Liver (tissue), 9 donors: ENCODE data around the gene PREX1. TPM values are rescaled to one million over a fixed set of nuclear protein-coding genes. Genes with fewer than 3 reads are reported as not detected.

Source experiments
- DNase-seq: peaks from one replicate; pipeline ENCODE4 v3.0.0-alpha.2; 2017; ENCODE audit warnings: low spot score
- H3K27ac ChIP-seq, 2 donors: one replicate each; pipeline ENCODE4 v1.7.0; 2013; ENCODE audit warnings: inconsistent platforms in 2 of 2, low read length in 2 of 2, control low read depth in 1 of 2, low read depth in 1 of 2, mild to moderate bottlenecking in 1 of 2
- H3K27me3 ChIP-seq, 4 donors: one replicate each; pipeline versions ENCODE4 v1.6.1 to v1.7.0; 2013; ENCODE audit warnings: low read length in 3 of 4, inconsistent platforms in 1 of 4, mild to moderate bottlenecking in 1 of 4, moderate library complexity in 1 of 4; ENCODE audit not compliant: control insufficient read depth in 4 of 4, insufficient read depth in 4 of 4
- H3K36me3 ChIP-seq, 4 donors: one replicate each; pipeline versions ENCODE4 v1.6.1 to v1.7.0; 2013; ENCODE audit warnings: low read length in 3 of 4, mild to moderate bottlenecking in 3 of 4, low read depth in 1 of 4, moderate library complexity in 1 of 4; ENCODE audit not compliant: control insufficient read depth in 4 of 4, insufficient read depth in 3 of 4
- H3K4me1 ChIP-seq, 4 donors: one replicate each; pipeline versions ENCODE4 v1.6.1 to v1.7.0; 2013; ENCODE audit warnings: low read length in 3 of 4, mild to moderate bottlenecking in 3 of 4, moderate library complexity in 1 of 4; ENCODE audit not compliant: control insufficient read depth in 4 of 4, insufficient read depth in 4 of 4
- H3K4me3 ChIP-seq, 3 donors: one replicate each; pipeline versions ENCODE4 v1.6.1 to v1.7.0; 2013; ENCODE audit warnings: low read length in 3 of 3, control low read depth in 1 of 3, low read depth in 1 of 3, mild to moderate bottlenecking in 1 of 3
- H3K9ac ChIP-seq, 2 donors: one replicate each; pipeline ENCODE4 v1.7.0; 2013; ENCODE audit warnings: low read length in 2 of 2, mild to moderate bottlenecking in 2 of 2, moderate library complexity in 2 of 2, control low read depth in 1 of 2, low read depth in 1 of 2
- H3K9me3 ChIP-seq, 4 donors: one replicate each; pipeline versions ENCODE4 v1.6.1 to v1.7.0; 2013; ENCODE audit warnings: low read length in 3 of 4; ENCODE audit not compliant: control insufficient read depth in 4 of 4
- EGR1 ChIP-seq, 2 donors: IDR thresholded peaks; 2 replicates each; pipeline ENCODE4 v1.6.1; 2016 to 2018; ENCODE audit warnings: antibody characterized with exemption in 2 of 2, low read depth in 2 of 2
- FOXA1 ChIP-seq: IDR thresholded peaks from 2 replicates; pipeline ENCODE4 v1.6.1; 2016; ENCODE audit warnings: antibody characterized with exemption
- FOXA2 ChIP-seq: IDR thresholded peaks from 2 replicates; pipeline ENCODE4 v1.6.1; 2016; ENCODE audit warnings: antibody characterized with exemption
- GABPA ChIP-seq, 2 donors: IDR thresholded peaks in 1 of 2; conservative IDR thresholded peaks in 1 of 2; 2 replicates each; pipeline ENCODE4 v1.6.1; 2016; ENCODE audit warnings: antibody characterized with exemption in 2 of 2, mild to moderate bottlenecking in 1 of 2, moderate library complexity in 1 of 2
- HNF4A ChIP-seq, 2 donors: conservative IDR thresholded peaks; 2 replicates each; pipeline ENCODE4 v1.6.1; 2016; ENCODE audit warnings: antibody characterized with exemption in 2 of 2, mild to moderate bottlenecking in 2 of 2
- HNF4G ChIP-seq: IDR thresholded peaks from 2 replicates; pipeline ENCODE4 v1.6.1; 2016; ENCODE audit warnings: antibody characterized with exemption
- JUND ChIP-seq, 2 donors: IDR thresholded peaks; 2 replicates each; pipeline ENCODE4 v1.6.1; 2016; ENCODE audit warnings: antibody characterized with exemption in 2 of 2
- NR2F2 ChIP-seq: IDR thresholded peaks from 2 replicates; pipeline ENCODE4 v1.6.1; 2016; ENCODE audit warnings: antibody characterized with exemption
- RAD21 ChIP-seq, 2 donors: IDR thresholded peaks; 2 replicates each; pipeline ENCODE4 v1.6.1; 2016; ENCODE audit warnings: antibody characterized with exemption in 2 of 2, mild to moderate bottlenecking in 2 of 2
- RXRA ChIP-seq, 2 donors: IDR thresholded peaks; 2 replicates each; pipeline ENCODE4 v1.6.1; 2017 to 2018; ENCODE audit warnings: antibody characterized with exemption in 2 of 2, mild to moderate bottlenecking in 1 of 2
- SP1 ChIP-seq: IDR thresholded peaks from 2 replicates; pipeline ENCODE4 v1.6.1; 2018; ENCODE audit warnings: antibody characterized with exemption, mild to moderate bottlenecking
- TAF1 ChIP-seq: conservative IDR thresholded peaks from 2 replicates; pipeline ENCODE4 v1.6.1; 2016; ENCODE audit warnings: antibody characterized with exemption, mild to moderate bottlenecking
- YY1 ChIP-seq: IDR thresholded peaks from 2 replicates; pipeline ENCODE4 v1.6.1; 2016; ENCODE audit warnings: antibody characterized with exemption, mild to moderate bottlenecking
- WGBS: extraction: QIAGEN DNeasy Blood & Tissue Kit; methylation state at CpG from one replicate; pipeline ENCODE4 v1.1.7; 2013; 5-methylcytosine and 5-hydroxymethylcytosine counted together
- polyA plus RNA-seq, 2 donors: library from polyadenylated mRNA; stranded (reverse) in 1 of 2; unstranded in 1 of 2; fragments of 200-250 nt in 1 of 2; fragments of >200 nt in 1 of 2; fragmentation: Nextera tagmentation in 1 of 2; extraction: Ambion mirVana in 1 of 2; gene quantifications; one replicate each; pipeline versions ENCODE4 v1.2.1 to v1.2.3, GENCODE V29; 2013 to 2015
- total RNA-seq, 2 donors: library from RNA; depleted of rRNA; stranded (reverse); fragments of >200 nt; gene quantifications; one replicate each; pipeline ENCODE4 v1.2.3, GENCODE V29; 2014
- TF ChIP-seq, protein P1 (sequence below): fragments of 150-350 bp; IDR thresholded peaks from 2 replicates; pipeline ENCODE4 v1.5.1; 2017; ENCODE audit warnings: improper control_type of control experiment, low read depth, low read length; ENCODE audit not compliant: missing input control
- TF ChIP-seq, protein P2 (sequence below): IDR thresholded peaks from 2 replicates; pipeline ENCODE4 v1.6.1; 2016; ENCODE audit warnings: antibody characterized with exemption, mild to moderate bottlenecking
- TF ChIP-seq, protein P3 (sequence below): IDR thresholded peaks from 2 replicates; pipeline ENCODE4 v1.6.1; 2016; ENCODE audit warnings: antibody characterized with exemption
- TF ChIP-seq, protein P4 (sequence below): IDR thresholded peaks from 2 replicates; pipeline ENCODE4 v1.6.1; 2016; ENCODE audit warnings: antibody characterized with exemption
- TF ChIP-seq, protein P5 (sequence below): IDR thresholded peaks from 2 replicates; pipeline ENCODE4 v1.6.1; 2016; ENCODE audit warnings: antibody characterized with exemption
- donor health status: healthy.
- donor health status: healthy.
- donor health status: healthy.
- donor health status: healthy.
- donor health status: healthy.

PREX1 gene
- total and polyA plus RNA-seq, 4 donors: 2.2 to 18.0 (median 10.8) TPM

DNA sequence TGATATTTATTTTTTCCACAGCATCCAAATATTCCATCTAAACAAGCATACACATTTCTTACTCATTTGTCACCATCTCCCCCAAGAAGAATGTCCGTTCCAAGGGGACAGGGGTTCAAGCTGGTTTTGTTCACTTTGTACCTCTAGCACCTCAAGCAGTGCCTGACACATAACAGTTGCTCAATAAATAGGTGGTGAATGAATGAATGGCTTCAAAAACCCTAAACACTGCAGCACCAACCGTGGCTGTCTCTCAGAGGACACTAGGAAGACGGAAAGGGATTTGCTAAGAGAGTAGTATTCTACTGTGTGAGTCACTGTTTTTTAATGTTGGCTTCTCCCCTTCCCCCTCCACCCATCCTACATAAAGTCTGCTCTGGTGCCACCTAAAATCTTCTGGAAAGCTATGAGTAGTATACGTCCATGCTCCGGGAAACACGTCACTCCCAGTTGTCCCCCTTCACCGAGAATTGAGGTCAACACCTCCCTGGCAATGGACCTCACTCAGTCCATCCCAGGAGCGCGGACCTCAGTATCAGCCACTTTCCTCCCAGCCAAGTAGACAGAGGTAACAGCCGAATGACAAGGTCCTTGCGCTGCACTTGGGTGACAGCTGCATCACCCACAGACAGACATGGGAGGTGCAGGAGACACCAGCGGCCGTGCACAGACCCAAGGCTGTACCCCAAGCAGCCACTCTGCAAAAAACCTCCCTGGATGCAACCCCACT is 107.4 kb downstream of the PREX1 start:
- no peak for DNase-seq
- no peak overlapping the region for H3K9ac ChIP-seq
- H3K4me3 ChIP-seq: no peak overlapping the region
- TF ChIP-seq NR2F2 (no peak), YY1 (no peak), FOXA1 (no peak), RXRA (IDR thresholded peaks at IDR 0.05) (no peak), SP1 (no peak), HNF4A (conservative IDR thresholded peaks at IDR 0.05) (no peak), RAD21 (IDR thresholded peaks at IDR 0.05) (no peak), FOXA2 (no peak), GABPA (IDR thresholded peaks at IDR 0.05 in 1 of 2, conservative IDR thresholded peaks at IDR 0.05 in 1 of 2) (no peak), HNF4G (no peak), TAF1 (no peak), EGR1 (IDR thresholded peaks at IDR 0.05; ENCODE audit: low read depth in 2 of 2) (no peak), JUND (IDR thresholded peaks at IDR 0.05) (no peak)
- TF ChIP-seq, protein P1, sequence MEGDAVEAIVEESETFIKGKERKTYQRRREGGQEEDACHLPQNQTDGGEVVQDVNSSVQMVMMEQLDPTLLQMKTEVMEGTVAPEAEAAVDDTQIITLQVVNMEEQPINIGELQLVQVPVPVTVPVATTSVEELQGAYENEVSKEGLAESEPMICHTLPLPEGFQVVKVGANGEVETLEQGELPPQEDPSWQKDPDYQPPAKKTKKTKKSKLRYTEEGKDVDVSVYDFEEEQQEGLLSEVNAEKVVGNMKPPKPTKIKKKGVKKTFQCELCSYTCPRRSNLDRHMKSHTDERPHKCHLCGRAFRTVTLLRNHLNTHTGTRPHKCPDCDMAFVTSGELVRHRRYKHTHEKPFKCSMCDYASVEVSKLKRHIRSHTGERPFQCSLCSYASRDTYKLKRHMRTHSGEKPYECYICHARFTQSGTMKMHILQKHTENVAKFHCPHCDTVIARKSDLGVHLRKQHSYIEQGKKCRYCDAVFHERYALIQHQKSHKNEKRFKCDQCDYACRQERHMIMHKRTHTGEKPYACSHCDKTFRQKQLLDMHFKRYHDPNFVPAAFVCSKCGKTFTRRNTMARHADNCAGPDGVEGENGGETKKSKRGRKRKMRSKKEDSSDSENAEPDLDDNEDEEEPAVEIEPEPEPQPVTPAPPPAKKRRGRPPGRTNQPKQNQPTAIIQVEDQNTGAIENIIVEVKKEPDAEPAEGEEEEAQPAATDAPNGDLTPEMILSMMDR: no peak
- TF ChIP-seq, protein P2, sequence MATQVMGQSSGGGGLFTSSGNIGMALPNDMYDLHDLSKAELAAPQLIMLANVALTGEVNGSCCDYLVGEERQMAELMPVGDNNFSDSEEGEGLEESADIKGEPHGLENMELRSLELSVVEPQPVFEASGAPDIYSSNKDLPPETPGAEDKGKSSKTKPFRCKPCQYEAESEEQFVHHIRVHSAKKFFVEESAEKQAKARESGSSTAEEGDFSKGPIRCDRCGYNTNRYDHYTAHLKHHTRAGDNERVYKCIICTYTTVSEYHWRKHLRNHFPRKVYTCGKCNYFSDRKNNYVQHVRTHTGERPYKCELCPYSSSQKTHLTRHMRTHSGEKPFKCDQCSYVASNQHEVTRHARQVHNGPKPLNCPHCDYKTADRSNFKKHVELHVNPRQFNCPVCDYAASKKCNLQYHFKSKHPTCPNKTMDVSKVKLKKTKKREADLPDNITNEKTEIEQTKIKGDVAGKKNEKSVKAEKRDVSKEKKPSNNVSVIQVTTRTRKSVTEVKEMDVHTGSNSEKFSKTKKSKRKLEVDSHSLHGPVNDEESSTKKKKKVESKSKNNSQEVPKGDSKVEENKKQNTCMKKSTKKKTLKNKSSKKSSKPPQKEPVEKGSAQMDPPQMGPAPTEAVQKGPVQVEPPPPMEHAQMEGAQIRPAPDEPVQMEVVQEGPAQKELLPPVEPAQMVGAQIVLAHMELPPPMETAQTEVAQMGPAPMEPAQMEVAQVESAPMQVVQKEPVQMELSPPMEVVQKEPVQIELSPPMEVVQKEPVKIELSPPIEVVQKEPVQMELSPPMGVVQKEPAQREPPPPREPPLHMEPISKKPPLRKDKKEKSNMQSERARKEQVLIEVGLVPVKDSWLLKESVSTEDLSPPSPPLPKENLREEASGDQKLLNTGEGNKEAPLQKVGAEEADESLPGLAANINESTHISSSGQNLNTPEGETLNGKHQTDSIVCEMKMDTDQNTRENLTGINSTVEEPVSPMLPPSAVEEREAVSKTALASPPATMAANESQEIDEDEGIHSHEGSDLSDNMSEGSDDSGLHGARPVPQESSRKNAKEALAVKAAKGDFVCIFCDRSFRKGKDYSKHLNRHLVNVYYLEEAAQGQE: no peak
- TF ChIP-seq, protein P3, sequence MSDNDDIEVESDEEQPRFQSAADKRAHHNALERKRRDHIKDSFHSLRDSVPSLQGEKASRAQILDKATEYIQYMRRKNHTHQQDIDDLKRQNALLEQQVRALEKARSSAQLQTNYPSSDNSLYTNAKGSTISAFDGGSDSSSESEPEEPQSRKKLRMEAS: no peak
- TF ChIP-seq, protein P4, sequence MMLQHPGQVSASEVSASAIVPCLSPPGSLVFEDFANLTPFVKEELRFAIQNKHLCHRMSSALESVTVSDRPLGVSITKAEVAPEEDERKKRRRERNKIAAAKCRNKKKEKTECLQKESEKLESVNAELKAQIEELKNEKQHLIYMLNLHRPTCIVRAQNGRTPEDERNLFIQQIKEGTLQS: no peak
- TF ChIP-seq, protein P5, sequence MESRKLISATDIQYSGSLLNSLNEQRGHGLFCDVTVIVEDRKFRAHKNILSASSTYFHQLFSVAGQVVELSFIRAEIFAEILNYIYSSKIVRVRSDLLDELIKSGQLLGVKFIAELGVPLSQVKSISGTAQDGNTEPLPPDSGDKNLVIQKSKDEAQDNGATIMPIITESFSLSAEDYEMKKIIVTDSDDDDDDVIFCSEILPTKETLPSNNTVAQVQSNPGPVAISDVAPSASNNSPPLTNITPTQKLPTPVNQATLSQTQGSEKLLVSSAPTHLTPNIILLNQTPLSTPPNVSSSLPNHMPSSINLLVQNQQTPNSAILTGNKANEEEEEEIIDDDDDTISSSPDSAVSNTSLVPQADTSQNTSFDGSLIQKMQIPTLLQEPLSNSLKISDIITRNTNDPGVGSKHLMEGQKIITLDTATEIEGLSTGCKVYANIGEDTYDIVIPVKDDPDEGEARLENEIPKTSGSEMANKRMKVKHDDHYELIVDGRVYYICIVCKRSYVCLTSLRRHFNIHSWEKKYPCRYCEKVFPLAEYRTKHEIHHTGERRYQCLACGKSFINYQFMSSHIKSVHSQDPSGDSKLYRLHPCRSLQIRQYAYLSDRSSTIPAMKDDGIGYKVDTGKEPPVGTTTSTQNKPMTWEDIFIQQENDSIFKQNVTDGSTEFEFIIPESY: no peak
- H3K27me3 ChIP-seq: no peaks in the 10 kb centered on the region
- H3K9me3 ChIP-seq: no peaks in the 10 kb centered on the region
- no peaks in the 10 kb centered on the region for H3K36me3 ChIP-seq
- H3K4me1 ChIP-seq: peaks cover 0 to 15% (median 3%) of the 10 kb centered on the region in 4 donors
- H3K27ac ChIP-seq: no peak overlapping the region
- WGBS: 86% methylated on average over 13 of the region's 13 CpGs
